ENCODE measurements around the gene SHQ1. TPM values are rescaled to one million over a fixed set of nuclear protein-coding genes. Genes with fewer than 3 reads are reported as not detected.

Gene SHQ1
- total and polyA plus RNA-seq, 9 donors, result 6.6 to 30.0 (median 14.8) TPM

DNA sequence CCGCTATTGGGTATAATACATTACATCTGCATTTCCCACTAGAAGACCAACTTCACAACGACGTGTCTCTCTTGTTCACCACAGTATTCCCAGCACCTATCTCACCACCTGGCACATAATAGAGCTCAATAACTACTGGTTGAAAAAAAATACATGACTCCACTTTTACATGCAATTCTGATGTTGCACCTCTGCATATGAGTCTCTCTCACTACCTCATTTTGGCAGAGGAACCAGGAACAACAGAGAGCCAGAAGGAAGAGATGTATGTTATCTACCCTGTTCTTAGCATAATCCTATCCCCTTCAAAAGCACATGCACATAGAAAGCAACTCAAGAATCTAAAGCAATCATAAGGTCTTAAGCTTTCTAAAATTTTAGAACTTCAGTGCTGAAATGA lies 61.6 kb downstream of the SHQ1 start:
- TF ChIP-seq POLR2A (IDR thresholded peaks at IDR 0.05) (no peak), EP300 (IDR thresholded peaks at IDR 0.05) (no peak)
- TF ChIP-seq, protein P1, sequence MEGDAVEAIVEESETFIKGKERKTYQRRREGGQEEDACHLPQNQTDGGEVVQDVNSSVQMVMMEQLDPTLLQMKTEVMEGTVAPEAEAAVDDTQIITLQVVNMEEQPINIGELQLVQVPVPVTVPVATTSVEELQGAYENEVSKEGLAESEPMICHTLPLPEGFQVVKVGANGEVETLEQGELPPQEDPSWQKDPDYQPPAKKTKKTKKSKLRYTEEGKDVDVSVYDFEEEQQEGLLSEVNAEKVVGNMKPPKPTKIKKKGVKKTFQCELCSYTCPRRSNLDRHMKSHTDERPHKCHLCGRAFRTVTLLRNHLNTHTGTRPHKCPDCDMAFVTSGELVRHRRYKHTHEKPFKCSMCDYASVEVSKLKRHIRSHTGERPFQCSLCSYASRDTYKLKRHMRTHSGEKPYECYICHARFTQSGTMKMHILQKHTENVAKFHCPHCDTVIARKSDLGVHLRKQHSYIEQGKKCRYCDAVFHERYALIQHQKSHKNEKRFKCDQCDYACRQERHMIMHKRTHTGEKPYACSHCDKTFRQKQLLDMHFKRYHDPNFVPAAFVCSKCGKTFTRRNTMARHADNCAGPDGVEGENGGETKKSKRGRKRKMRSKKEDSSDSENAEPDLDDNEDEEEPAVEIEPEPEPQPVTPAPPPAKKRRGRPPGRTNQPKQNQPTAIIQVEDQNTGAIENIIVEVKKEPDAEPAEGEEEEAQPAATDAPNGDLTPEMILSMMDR (IDR thresholded peaks at IDR 0.05), result no peak
- no peak overlapping the region for H3K27ac ChIP-seq
- H3K4me3 ChIP-seq, result no peak overlapping the region
- 94 to 98% (median 97%) methylated on average over 3 of the region's 3 CpGs for WGBS, 3 donors
- no peaks in the 10 kb centered on the region for H3K36me3 ChIP-seq
- H3K9me3 ChIP-seq, result no peaks in the 10 kb centered on the region
- intact Hi-C loops (cut with DNase I), result no loop called here
- DNase-seq, result no peak
- no peaks in the 10 kb centered on the region for H3K27me3 ChIP-seq
- no peaks in the 10 kb centered on the region for H3K4me1 ChIP-seq (ENCODE audit: insufficient read depth)

DNA sequence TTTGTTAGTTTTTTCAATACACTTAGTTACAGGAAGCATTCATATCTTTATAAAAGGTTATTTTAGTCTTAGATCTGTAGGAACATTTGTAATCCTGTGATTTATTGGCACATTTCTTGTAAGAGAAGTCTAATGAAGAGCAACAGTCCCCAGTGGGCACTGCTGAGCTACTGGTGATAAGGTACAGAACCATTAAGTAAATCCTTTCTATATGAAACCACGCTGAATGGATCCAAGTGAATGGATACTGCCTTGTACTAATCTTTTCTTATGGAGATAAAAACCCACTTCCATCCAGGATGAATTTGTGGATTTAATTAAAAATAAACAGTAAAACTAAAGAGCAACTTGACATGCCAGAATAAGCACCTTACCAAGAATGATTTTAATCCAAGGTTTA lies 64.0 kb downstream of the SHQ1 start:
- WGBS, 3 donors, result 97 to 99% (median 98%) methylated on average over 1 of the region's 1 CpG
- H3K27me3 ChIP-seq, result no peaks in the 10 kb centered on the region
- no peak overlapping the region for H3K27ac ChIP-seq
- H3K36me3 ChIP-seq, result no peaks in the 10 kb centered on the region
- intact Hi-C loops (cut with DNase I), result no loop called here
- DNase-seq, result no peak
- H3K4me3 ChIP-seq, result no peak overlapping the region
- H3K9me3 ChIP-seq, result no peaks in the 10 kb centered on the region
- TF ChIP-seq EP300 (IDR thresholded peaks at IDR 0.05), result no peak
- TF ChIP-seq, protein P1 (IDR thresholded peaks at IDR 0.05), result no peak
- H3K4me1 ChIP-seq (ENCODE audit: insufficient read depth), result no peaks in the 10 kb centered on the region

DNA sequence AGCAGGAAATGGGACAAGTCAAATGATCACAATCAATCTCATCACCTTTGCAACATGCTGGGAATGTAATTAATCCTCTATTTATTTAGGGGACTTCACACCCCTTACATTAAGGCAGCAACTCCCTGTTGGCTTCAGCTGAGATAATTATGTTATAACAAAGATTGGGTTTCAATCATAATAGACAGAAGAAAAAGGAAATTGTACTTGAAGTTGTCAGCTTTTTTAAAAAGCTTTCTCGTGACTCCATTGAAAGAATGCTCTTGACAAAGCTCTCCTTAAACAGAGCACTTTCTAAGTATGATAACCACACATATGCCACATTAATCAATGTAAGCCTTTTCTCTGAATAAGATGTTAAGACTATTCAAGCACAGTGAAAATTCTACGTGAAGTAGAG lies 65.7 kb downstream of the SHQ1 start:
- Histone ChIP-seq H3K36me3 (no peaks in the 10 kb centered on the region), H3K27me3 (no peaks in the 10 kb centered on the region), H3K27ac (no peak overlapping the region), H3K4me1 (ENCODE audit: insufficient read depth) (no peaks in the 10 kb centered on the region), H3K9me3 (no peaks in the 10 kb centered on the region), H3K4me3 (no peak overlapping the region)
- intact Hi-C loops (cut with DNase I), result no loop called here
- TF ChIP-seq POLR2A (IDR thresholded peaks at IDR 0.05) (no peak), EP300 (IDR thresholded peaks at IDR 0.05) (no peak)
- TF ChIP-seq, protein P1 (IDR thresholded peaks at IDR 0.05), result no peak
- WGBS, 3 donors, result 87 to 99% (median 91%) methylated on average over 2 of the region's 2 CpGs
- DNase-seq, result no peak

DNA sequence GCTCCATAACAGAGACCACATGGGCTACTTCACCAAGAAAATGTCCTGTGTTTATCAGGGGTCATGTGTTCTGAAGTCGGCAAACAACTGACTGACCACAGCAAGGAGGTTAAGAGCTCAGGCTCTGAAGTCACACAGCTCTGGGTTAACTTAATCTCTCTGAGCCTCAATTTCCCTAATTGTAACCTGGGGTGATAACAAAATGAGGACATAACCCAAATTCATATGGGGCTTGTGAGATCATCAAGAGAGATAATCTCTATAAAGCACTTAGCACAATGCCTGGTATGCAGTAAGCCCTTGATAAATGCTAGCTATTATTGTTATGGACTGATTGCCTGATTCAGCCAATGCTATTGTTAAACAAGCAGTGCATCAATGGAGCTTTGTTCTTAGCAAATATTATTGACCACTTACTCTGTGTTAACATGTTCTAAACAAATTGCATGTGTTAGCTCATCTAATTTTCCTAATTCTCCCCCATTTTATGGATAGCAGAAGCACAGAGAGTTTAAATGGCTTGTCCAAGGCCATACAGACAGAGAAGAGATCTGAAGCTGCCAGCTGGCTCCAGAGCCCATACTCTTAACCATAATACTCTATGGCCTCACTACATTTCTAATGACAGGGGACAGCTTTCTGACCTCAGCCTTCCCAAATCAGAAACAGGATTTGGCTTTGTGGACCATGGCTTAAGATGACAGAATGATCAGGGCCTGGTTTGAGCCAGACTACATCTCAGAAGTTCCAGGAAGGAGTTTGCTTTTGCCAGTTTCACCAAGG lies 78.3 kb downstream of the SHQ1 start:
- DNase-seq, result no peak
- intact Hi-C loops (cut with DNase I), result no loop called here
- H3K27me3 ChIP-seq, result no peaks in the 10 kb centered on the region
- TF ChIP-seq EP300 (IDR thresholded peaks at IDR 0.05) (no peak), POLR2A (IDR thresholded peaks at IDR 0.05) (no peak)
- no peaks in the 10 kb centered on the region for H3K9me3 ChIP-seq
- H3K4me1 ChIP-seq (ENCODE audit: insufficient read depth), result peaks cover 2% of the 10 kb centered on the region
- WGBS, 3 donors, result 61 to 81% (median 71%) methylated on average over 1 of the region's 1 CpG
- no peak overlapping the region for H3K27ac ChIP-seq
- no peaks in the 10 kb centered on the region for H3K36me3 ChIP-seq
- no peak overlapping the region for H3K4me3 ChIP-seq

DNA sequence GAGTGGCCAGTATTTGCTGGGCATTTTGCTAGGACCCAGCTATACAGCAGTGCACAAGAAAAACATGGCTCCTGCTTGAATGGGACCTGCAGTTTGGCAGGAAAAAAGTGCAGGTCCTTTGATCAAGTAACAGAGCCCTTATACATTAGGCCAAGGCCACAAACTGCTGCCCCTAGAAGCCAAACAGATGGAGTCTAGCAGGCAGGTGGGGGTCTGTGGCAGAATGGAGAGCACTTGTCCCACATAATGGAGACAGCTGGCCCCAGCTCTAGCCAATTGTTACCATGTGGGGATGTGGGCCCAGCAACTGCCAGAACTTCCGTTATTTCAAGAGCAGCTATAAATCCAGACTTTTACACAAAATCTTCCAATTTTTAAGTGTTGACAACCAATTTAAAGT lies 79.3 kb downstream of the SHQ1 start:
- Histone ChIP-seq H3K27ac (no peak overlapping the region), H3K9me3 (no peaks in the 10 kb centered on the region), H3K4me1 (ENCODE audit: insufficient read depth) (peaks cover 2% of the 10 kb centered on the region), H3K27me3 (no peaks in the 10 kb centered on the region), H3K4me3 (no peak overlapping the region), H3K36me3 (no peaks in the 10 kb centered on the region)
- intact Hi-C loops (cut with DNase I), result no loop called here
- whole genome bisulfite sequencing, 3 donors, result 91 to 94% (median 94%) methylated on average over 1 of the region's 1 CpG
- DNase-seq, result no peak
- TF ChIP-seq POLR2A (IDR thresholded peaks at IDR 0.05) (no peak), EP300 (IDR thresholded peaks at IDR 0.05) (no peak)
- TF ChIP-seq, protein P1 (IDR thresholded peaks at IDR 0.05), result no peak
